ENCODE results near the gene YIF1A. TPM values are rescaled to one million over a fixed set of nuclear protein-coding genes. Genes with fewer than 3 reads are reported as not detected.

The YIF1A gene
- total and polyA plus RNA-seq, 2 of the 4 experiments (the other 2 are of a cell fraction): 128 to 207 TPM

GRCh38 chr11:66265531-66266377 lies 23.2 kb downstream of the YIF1A start:
- POLR2A ChIA-PET (ENCODE audit: unreplicated experiment): no interaction called here
- no CpG with 5 or more reads among the region's 26 CpGs for WGBS, 2 experiments (ENCODE audit: extremely low coverage in 2 of 2, insufficient read length in 1 of 2)
- CTCF ChIA-PET: no interaction called here

More at GRCh38 chr11:66265531-66266377, 23.2 kb downstream of the YIF1A start:
- no peaks in the 10 kb centered on the region for H3K27me3 ChIP-seq (ENCODE audit: control insufficient read depth, insufficient read depth, low read length)
- H2BK120ac ChIP-seq (ENCODE audit: low read depth, low read length): no peak overlapping the region
- intact Hi-C loops (cut with micrococcal nuclease) (no loop called here), dilution Hi-C loops (cut with HindIII; ENCODE audit: low sequenced_read_pairs, unreplicated experiment) (no loop called here), in situ Hi-C loops (cut with MboI; ENCODE audit: low sequenced_read_pairs) (no loop called here)
- H3K18ac ChIP-seq (ENCODE audit: low read depth, low read length): no peak overlapping the region
- no peak overlapping the region for H2AK9ac ChIP-seq (replicated peaks; ENCODE audit: low read depth, low read length, poor library complexity)
- H3K4ac ChIP-seq (ENCODE audit: low read depth, low read length): no peak overlapping the region
- no peak for ATAC-seq (ENCODE audit: low read depth)
- H3K36me3 ChIP-seq (ENCODE audit: control insufficient read depth, insufficient read depth, low read length): peaks cover 43% of the 10 kb centered on the region
- peaks cover 4% of the 10 kb centered on the region; the same call in 1 of the 2 replicates for H3K4me1 ChIP-seq (ENCODE audit: control insufficient read depth, insufficient read depth, low read length)
- H3K4me3 ChIP-seq (ENCODE audit: insufficient read depth, low read depth, low read length): no peak overlapping the region
- H2BK15ac ChIP-seq (ENCODE audit: low read depth, low read length): no peak overlapping the region
- H4K8ac ChIP-seq (ENCODE audit: low read depth in 2 of 2, low read length in 2 of 2): no peak overlapping the region
- no peak overlapping the region for H4K5ac ChIP-seq (ENCODE audit: low read depth, low read length)
- peaks cover 4 to 49% of the 10 kb centered on the region in 2 experiments; a peak in 2 of 4 replicates for H3K79me1 ChIP-seq (ENCODE audit: low read depth in 1 of 2, low read length in 2 of 2)
- no peak overlapping the region for H3K56ac ChIP-seq (ENCODE audit: extremely low read depth, insufficient read depth, low read length)
- H3K14ac ChIP-seq (replicated peaks; ENCODE audit: low read depth, low read length): no peak overlapping the region
- H3K4me2 ChIP-seq (ENCODE audit: low read depth, low read length): no peak overlapping the region
- DNase-seq: no peak
- no TSS peak for BruUV-seq (replicated peaks)
- no peak overlapping the region for H3K27ac ChIP-seq (ENCODE audit: insufficient read depth, low read length)
- no peak overlapping the region for H2AFZ ChIP-seq (replicated peaks; ENCODE audit: low read length, poor library complexity)
- no peak overlapping the region for H3K23ac ChIP-seq (ENCODE audit: low read depth, low read length)
- H4K91ac ChIP-seq (ENCODE audit: insufficient read depth, low read depth, low read length): no peak overlapping the region
- H3K9me3 ChIP-seq (ENCODE audit: control insufficient read depth, insufficient read depth, low read length): no peaks in the 10 kb centered on the region
- no peak overlapping the region for H2BK20ac ChIP-seq (ENCODE audit: low read depth, low read length)
- no peak overlapping the region for H2AK5ac ChIP-seq (ENCODE audit: low read depth, low read length)
- TF ChIP-seq, protein P1, sequence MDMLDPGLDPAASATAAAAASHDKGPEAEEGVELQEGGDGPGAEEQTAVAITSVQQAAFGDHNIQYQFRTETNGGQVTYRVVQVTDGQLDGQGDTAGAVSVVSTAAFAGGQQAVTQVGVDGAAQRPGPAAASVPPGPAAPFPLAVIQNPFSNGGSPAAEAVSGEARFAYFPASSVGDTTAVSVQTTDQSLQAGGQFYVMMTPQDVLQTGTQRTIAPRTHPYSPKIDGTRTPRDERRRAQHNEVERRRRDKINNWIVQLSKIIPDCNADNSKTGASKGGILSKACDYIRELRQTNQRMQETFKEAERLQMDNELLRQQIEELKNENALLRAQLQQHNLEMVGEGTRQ (IDR thresholded peaks at IDR 0.05; ENCODE audit: low read depth, low read length): no peak
- no peak for TF ChIP-seq CHD1 (IDR thresholded peaks at IDR 0.05; ENCODE audit: low read depth, low read length)
- no peak for TF ChIP-seq MAZ (IDR thresholded peaks at IDR 0.05; ENCODE audit: borderline replicate concordance, low read depth, low read length)
- no peak for TF ChIP-seq SMC3 (IDR thresholded peaks at IDR 0.05; ENCODE audit: low read depth, low read length)
- no peak for TF ChIP-seq BHLHE40 (IDR thresholded peaks at IDR 0.05; ENCODE audit: low read depth, low read length)
- no peak for TF ChIP-seq RAD21 (IDR thresholded peaks at IDR 0.05; ENCODE audit: low read length)
- TF ChIP-seq ELK1 (IDR thresholded peaks at IDR 0.05; ENCODE audit: borderline replicate concordance, low read depth, low read length): no peak
- TF ChIP-seq RFX5 (IDR thresholded peaks at IDR 0.05; ENCODE audit: low read depth, low read length): no peak
- no peak for TF ChIP-seq RCOR1 (IDR thresholded peaks at IDR 0.05; ENCODE audit: insufficient replicate concordance, low read length)
- TF ChIP-seq FOS (IDR thresholded peaks at IDR 0.05; ENCODE audit: low read depth, low read length): no peak
- peaks cover 2% of the 10 kb centered on the region; the same call in 1 of the 2 replicates for H3K9me1 ChIP-seq (ENCODE audit: insufficient read depth, low read length)
- peaks cover 23% of the 10 kb centered on the region; the same call in 1 of the 2 replicates for H4K20me1 ChIP-seq (ENCODE audit: insufficient read depth, low read length)
- H2BK5ac ChIP-seq (ENCODE audit: low read depth, low read length, poor library complexity, severe bottlenecking): no peak overlapping the region
- H3K9ac ChIP-seq (ENCODE audit: low read depth, low read length): no peak overlapping the region
